ENCODE results near the gene NLRC3.

DNA sequence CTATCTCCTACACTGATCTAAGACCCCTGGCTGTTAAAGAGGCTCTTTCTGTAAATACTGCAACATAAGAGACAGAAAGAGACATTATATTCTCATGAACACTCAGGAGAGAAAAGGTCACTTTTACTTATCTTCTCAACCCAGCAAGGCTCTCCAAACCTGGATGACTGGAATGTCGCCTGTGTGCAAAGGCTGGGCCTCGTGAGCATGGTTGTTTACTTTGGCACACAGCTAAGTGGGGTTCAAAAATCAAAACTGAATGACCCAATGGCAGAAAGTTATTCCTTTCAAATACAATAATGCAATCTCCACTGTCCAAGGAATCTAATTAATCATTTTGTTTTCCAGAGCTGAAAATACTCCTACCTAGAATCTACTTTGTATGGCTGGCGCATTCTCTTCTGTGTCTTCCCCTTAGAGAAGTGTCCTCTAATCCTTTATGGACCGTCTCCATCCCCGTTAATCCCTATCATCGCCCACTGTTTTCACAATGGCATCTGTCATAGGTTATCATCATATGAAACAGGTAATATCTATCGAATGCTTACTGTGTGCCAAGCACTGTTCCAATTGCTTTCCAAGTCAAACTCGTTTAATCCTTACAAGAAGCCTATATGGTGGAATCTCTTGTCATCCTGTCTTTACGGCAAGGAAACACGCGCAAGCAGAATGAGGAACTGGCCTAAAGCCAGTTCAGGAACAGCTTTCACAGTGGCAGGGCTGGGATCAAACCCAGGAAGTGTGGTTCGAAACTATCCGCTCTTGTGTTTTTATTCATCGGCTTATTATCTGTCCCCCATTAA lies 32.9 kb upstream of the NLRC3 start:
- no peak for TF ChIP-seq TCF7L2 (IDR thresholded peaks at IDR 0.05; ENCODE audit: low read depth, low read length)
- TF ChIP-seq, protein P1, sequence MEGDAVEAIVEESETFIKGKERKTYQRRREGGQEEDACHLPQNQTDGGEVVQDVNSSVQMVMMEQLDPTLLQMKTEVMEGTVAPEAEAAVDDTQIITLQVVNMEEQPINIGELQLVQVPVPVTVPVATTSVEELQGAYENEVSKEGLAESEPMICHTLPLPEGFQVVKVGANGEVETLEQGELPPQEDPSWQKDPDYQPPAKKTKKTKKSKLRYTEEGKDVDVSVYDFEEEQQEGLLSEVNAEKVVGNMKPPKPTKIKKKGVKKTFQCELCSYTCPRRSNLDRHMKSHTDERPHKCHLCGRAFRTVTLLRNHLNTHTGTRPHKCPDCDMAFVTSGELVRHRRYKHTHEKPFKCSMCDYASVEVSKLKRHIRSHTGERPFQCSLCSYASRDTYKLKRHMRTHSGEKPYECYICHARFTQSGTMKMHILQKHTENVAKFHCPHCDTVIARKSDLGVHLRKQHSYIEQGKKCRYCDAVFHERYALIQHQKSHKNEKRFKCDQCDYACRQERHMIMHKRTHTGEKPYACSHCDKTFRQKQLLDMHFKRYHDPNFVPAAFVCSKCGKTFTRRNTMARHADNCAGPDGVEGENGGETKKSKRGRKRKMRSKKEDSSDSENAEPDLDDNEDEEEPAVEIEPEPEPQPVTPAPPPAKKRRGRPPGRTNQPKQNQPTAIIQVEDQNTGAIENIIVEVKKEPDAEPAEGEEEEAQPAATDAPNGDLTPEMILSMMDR (IDR thresholded peaks at IDR 0.05): no peak
- TF ChIP-seq SIN3A (IDR thresholded peaks at IDR 0.05; ENCODE audit: borderline replicate concordance, insufficient read depth, low read depth, low read length): no peak
- no peak for TF ChIP-seq POLR2AphosphoS5 (IDR thresholded peaks at IDR 0.05; ENCODE audit: low read depth, low read length)

Data from Panc1 (cell line).